ENCODE results near the gene USH1C.

GRCh38 chr11:17443926-17444690, 100.1 kb downstream of the USH1C start:
- TF ChIP-seq POLR2A (IDR thresholded peaks at IDR 0.05) (no peak), POLR2AphosphoS5 (IDR thresholded peaks at IDR 0.05) (no peak)
- TF ChIP-seq, protein P1, sequence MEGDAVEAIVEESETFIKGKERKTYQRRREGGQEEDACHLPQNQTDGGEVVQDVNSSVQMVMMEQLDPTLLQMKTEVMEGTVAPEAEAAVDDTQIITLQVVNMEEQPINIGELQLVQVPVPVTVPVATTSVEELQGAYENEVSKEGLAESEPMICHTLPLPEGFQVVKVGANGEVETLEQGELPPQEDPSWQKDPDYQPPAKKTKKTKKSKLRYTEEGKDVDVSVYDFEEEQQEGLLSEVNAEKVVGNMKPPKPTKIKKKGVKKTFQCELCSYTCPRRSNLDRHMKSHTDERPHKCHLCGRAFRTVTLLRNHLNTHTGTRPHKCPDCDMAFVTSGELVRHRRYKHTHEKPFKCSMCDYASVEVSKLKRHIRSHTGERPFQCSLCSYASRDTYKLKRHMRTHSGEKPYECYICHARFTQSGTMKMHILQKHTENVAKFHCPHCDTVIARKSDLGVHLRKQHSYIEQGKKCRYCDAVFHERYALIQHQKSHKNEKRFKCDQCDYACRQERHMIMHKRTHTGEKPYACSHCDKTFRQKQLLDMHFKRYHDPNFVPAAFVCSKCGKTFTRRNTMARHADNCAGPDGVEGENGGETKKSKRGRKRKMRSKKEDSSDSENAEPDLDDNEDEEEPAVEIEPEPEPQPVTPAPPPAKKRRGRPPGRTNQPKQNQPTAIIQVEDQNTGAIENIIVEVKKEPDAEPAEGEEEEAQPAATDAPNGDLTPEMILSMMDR (IDR thresholded peaks at IDR 0.05 in 8 of 11, conservative IDR thresholded peaks at IDR 0.05 in 3 of 11) = no peak

All from spleen (tissue), 7 donors.